Endothelial cell (in vitro differentiated cells): ENCODE results near the gene PLEKHM1. TPM values are rescaled to one million over a fixed set of nuclear protein-coding genes. Genes with fewer than 3 reads are reported as not detected.
A peak's percentile ranks its signal among the peaks of the same experiment; 100 is the strongest.
"Not testable (repeated sequence)": the region's sequence is repeated elsewhere in the genome, so short reads cannot be mapped to it uniquely, and the experiment has no call there.

ENCODE experiments used
- DNase-seq: peaks from one replicate; pipeline ENCODE4 v3.0.0; 2021; ENCODE audit warnings: low spot score
- H3K27ac Mint-ChIP-seq: one replicate; pipeline ENCODE4 v1.8.0; 2021; ENCODE audit warnings: mixed read lengths, inconsistent platforms; ENCODE audit not compliant: unreplicated experiment
- H3K27me3 Mint-ChIP-seq: one replicate; pipeline ENCODE4 v1.8.0; 2021; ENCODE audit warnings: mild to moderate bottlenecking, moderate library complexity, mixed read lengths, inconsistent platforms; ENCODE audit not compliant: unreplicated experiment
- H3K36me3 Mint-ChIP-seq: one replicate; pipeline ENCODE4 v1.8.0; 2021; ENCODE audit warnings: mild to moderate bottlenecking, low read depth, mixed read lengths, inconsistent platforms; ENCODE audit not compliant: unreplicated experiment
- H3K4me1 Mint-ChIP-seq: one replicate; pipeline ENCODE4 v1.8.0; 2021; ENCODE audit warnings: mild to moderate bottlenecking, mixed read lengths, inconsistent platforms; ENCODE audit not compliant: unreplicated experiment
- H3K4me3 Mint-ChIP-seq: one replicate; pipeline ENCODE4 v1.8.0; 2021; ENCODE audit warnings: mild to moderate bottlenecking, mixed read lengths, inconsistent platforms; ENCODE audit not compliant: unreplicated experiment
- H3K9me3 Mint-ChIP-seq: one replicate; pipeline ENCODE4 v1.8.0; 2021; ENCODE audit warnings: mixed read lengths, inconsistent platforms; ENCODE audit not compliant: unreplicated experiment
- total RNA-seq: library from RNA; stranded (reverse); fragmentation: NEBNext Ultra II Directional; extraction: Animal tissue kit (Norgen Biotek cat#: 25700); gene quantifications from one replicate; pipeline ENCODE4 v1.2.1, GENCODE V29; 2021; ENCODE audit not compliant: unreplicated experiment

PLEKHM1 gene
- total RNA-seq, 1 donor from 2014 or later, result 46.6 TPM

DNA sequence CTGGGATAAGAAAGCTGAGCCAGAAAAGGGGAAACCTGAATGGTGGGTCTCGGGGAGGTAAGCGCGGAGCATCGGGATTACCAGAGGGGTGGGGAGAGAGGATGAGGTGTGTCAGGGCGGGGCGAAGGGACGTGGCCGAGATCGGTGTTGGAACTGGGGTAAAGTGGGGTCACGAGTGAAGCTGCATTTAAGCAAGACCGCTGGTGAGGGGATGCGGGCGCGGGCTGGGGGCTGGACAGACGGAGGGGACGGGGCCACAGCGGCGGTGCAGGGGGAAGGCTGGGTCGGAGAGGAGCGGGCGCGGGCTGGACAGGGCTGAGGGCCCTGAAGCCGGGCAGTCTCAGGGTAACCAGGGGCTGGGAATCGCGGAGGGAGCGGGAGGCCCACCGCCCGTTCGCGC lies 323 bp downstream of the PLEKHM1 start:
- H3K27ac Mint-ChIP-seq, result peak overlapping the region; percentile 68
- H3K4me1 Mint-ChIP-seq, result peaks cover 13% of the 10 kb centered on the region
- not testable (repeated sequence) for H3K9me3 Mint-ChIP-seq, H3K27me3 Mint-ChIP-seq, H3K36me3 Mint-ChIP-seq, DNase-seq
- peak overlapping the region; percentile 91 for H3K4me3 Mint-ChIP-seq

DNA sequence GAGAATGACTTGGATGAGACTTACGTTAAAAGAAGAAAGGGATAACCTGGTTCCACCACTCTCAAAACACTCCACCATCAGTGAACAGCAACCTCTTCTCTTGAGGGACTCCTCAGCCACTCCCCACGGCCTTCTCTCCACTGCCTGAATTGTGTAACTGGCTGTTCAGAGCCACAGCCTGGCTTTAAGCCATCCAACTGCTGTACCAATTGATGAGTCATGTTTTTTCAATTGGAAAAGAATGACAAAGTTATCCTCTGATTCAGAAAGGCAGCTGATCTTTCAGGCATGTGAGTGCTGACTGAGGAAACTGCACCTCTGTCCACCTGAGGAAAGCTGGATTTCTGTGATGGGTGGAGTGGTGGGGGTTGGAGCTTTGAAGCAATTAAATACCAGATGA lies 2.8 kb downstream of the PLEKHM1 start:
- H3K4me1 Mint-ChIP-seq, result peaks cover 27% of the 10 kb centered on the region
- H3K9me3 Mint-ChIP-seq, H3K27me3 Mint-ChIP-seq, H3K36me3 Mint-ChIP-seq, DNase-seq: not testable (repeated sequence)
- H3K4me3 Mint-ChIP-seq, result peak overlapping the region; percentile 67
- H3K27ac Mint-ChIP-seq, result peak overlapping the region; percentile 30

DNA sequence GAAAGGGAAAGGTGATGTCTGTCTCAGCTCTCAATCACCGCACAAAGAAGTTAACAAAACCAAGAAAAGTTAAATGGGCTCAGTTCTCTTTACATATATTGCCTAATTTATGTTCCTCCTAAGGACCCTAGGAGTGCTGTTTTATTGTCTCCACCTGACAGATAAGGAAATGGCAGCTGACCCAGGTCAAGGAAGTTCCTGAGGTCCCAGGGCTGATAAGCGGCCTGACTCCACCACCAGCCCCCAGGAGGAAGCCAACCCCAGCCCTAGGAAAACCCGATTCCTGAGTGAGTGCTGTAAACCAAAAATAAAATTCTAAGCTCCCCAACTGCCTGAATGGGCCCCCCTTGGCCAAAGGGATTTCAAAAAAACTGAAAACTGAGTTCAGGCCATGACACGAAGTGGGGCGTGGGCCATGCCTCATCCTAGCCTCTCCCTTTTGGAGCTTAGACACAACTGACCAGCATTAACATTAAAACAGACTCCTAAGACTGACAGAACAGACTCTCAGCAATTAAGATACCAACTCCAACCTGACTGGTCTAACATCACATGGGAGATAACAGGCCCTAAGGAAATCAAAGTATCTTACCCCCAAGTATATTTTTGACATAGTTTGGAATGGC lies 6.8 kb downstream of the PLEKHM1 start:
- peaks cover 24% of the 10 kb centered on the region for H3K4me1 Mint-ChIP-seq
- H3K36me3 Mint-ChIP-seq, DNase-seq, H3K27me3 Mint-ChIP-seq, H3K9me3 Mint-ChIP-seq: not testable (repeated sequence)
- peak overlapping the region; percentile 91 for H3K27ac Mint-ChIP-seq
- peak overlapping the region; percentile 23 for H3K4me3 Mint-ChIP-seq

- not testable (repeated sequence) for H3K4me3 Mint-ChIP-seq, H3K27me3 Mint-ChIP-seq, H3K36me3 Mint-ChIP-seq, H3K27ac Mint-ChIP-seq, DNase-seq, H3K9me3 Mint-ChIP-seq
- peaks cover 24% of the 10 kb centered on the region for H3K4me1 Mint-ChIP-seq
These were observed 7.3 kb downstream of the PLEKHM1 start for GRCh38 chr17:45483177-45483576.

DNA sequence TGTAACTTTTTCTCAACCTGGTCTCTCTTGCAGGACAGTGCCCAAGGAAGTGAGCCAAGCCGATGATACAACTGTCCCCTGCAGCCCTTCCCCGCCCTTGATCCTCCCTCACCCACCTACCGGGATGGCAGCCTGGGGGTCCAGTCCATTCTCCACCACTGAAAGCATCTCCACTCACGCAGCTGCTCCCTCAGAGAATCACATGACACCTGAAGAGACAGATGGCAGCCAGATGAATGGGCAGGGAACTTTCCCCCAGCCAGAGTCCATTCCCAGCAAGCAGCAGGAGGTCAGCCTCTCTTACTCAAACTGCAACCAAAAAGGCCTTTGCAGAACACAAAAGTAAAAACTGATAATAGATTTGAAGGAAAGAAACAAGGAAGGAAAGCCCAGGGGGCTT lies 8.2 kb downstream of the PLEKHM1 start:
- peak overlapping the region; percentile 24 for H3K27ac Mint-ChIP-seq
- H3K9me3 Mint-ChIP-seq, DNase-seq, H3K27me3 Mint-ChIP-seq, H3K36me3 Mint-ChIP-seq, H3K4me3 Mint-ChIP-seq: not testable (repeated sequence)
- peaks cover 17% of the 10 kb centered on the region for H3K4me1 Mint-ChIP-seq

DNA sequence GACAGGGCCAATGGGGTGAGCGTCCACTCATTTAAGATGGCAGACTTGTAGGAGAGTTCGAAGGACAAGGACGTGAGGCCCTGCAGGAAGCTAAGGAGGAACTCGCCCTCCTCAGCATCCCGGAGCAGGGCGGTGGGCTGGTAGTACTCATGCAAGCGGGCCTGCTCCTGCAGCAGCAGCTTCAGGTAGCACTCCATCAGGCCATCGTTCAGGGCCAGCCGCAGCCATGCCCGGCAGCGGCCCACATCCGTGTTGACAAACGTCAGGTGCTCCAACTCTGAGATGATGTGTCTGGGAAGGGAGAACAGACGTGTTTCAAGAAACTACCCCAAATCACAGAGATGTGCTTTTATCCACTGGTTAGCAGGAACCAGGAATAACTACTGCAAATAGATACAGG lies 15.1 kb downstream of the PLEKHM1 start:
- DNase-seq, H3K4me3 Mint-ChIP-seq: not testable (repeated sequence)

GRCh38 chr17:45472249-45472648 lies 18.3 kb downstream of the PLEKHM1 start:
- Mint-ChIP-seq H3K27ac (peak overlapping the region; percentile 25), H3K36me3 (peaks cover 11% of the 10 kb centered on the region)
- not testable (repeated sequence) for H3K9me3 Mint-ChIP-seq, DNase-seq, H3K27me3 Mint-ChIP-seq, H3K4me3 Mint-ChIP-seq, H3K4me1 Mint-ChIP-seq

More for the DNA sequence above, 15.1 kb downstream of the PLEKHM1 start:
- H3K27me3 Mint-ChIP-seq, H3K27ac Mint-ChIP-seq, H3K9me3 Mint-ChIP-seq, H3K4me1 Mint-ChIP-seq: not testable (repeated sequence)
- H3K36me3 Mint-ChIP-seq, result peaks cover 16% of the 10 kb centered on the region

- DNase-seq, H3K27me3 Mint-ChIP-seq, H3K4me3 Mint-ChIP-seq, H3K36me3 Mint-ChIP-seq, H3K9me3 Mint-ChIP-seq, H3K27ac Mint-ChIP-seq, H3K4me1 Mint-ChIP-seq: not testable (repeated sequence)
These were observed 21.3 kb downstream of the PLEKHM1 start for GRCh38 chr17:45469204-45469563.

DNA sequence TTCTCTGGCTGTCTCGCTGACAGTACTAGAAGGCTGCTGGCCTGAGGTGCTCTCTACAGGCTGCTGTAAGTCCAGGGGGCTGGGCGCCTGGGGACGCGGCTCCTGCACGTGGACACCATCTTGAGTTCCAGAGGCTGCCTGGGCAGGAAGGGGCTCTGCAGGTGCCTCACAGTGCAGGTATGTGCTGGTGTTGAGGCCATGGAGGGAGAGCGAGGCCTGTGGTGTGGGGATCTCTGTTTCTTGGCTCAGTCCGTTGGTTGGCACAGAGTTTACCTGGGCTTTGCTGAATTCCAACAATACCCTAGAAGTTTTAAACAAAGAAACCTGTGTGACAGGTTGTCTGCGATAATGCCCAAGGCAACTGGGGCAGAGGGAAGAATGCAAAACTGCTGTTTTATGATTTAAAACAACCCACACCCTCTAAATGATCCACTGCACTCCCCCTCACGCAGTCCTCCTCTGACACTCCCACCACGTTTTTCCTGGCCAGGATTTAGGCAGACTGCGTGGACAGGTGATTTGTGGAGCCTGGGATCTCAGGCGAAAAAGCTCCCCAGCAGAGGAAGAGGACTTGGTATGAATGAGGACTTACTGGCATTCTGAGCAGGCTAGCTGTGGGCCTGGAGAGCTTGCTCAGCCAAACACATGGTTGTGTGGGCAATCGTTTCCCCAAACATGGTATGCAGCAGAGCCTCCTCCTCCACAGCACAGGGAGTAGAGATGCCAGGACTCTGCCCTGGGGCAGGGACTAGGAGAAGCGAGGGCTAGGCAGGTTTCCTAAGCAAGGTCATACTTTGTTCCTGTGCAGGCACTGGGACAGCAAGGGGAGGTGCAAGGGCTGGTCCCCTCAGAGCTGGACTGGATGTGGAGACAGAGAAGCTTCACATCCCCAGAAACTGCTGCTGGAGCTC lies 22.0 kb downstream of the PLEKHM1 start:
- H3K27ac Mint-ChIP-seq, H3K9me3 Mint-ChIP-seq, H3K4me3 Mint-ChIP-seq, DNase-seq, H3K27me3 Mint-ChIP-seq, H3K4me1 Mint-ChIP-seq, H3K36me3 Mint-ChIP-seq: not testable (repeated sequence)

DNA sequence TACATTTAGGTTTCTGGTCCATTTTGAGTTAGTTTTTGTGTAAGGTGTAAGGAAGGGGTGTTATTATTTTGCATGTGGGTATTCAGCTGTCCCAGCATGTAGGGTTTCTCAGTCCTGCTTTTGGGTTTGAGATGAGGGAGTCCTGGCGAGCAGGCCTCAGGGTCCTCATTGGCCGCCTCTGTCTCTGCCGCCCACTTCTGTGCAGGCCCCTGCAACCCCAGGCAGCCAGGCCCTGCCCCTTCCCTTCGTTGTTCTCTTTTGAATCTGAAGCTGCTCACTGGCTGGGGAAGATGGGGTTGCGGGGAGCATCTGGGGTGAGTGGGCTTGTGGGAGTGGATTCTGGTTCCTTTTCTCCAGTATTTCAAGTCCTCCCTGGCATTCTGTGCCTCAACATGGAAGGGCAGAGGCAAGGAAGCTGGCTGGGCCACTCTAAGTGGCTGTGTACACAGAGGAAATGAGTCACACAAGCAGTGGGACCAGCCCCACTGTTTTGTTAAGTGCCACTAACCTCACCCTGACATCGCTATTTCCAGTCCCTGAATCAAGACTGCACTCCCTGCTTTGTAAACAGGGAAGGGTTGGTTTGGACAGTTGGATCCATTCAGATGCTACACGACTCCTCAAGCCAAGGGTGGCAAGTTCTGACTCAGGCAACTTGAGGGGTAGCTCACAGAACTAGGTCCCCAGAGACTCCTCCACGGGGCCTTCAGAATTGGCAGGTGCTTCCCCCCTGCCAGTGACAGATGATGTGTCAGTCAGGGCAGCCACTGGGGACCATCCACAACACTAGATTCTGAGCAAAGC lies 28.8 kb downstream of the PLEKHM1 start:
- DNase-seq, result not testable (repeated sequence)

DNA sequence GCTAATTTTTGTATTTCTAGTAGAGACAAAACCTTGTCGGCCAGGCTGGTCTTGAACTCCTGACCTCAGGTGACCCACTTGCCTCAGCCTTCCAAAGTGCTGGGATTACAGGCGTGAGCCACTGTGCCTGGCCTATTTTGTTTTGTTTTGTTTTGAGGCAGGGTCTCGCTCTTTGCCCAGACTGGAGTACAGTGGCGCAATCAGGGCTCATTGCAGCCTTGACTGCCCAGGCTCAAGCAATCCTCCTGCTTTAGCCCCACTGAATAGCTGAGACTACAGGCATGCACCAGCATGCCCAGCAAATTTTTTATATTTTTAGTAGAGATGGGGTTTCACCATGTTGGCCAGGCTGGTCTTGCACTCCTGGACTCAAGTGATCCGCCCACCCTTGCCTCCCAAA lies 30.1 kb downstream of the PLEKHM1 start:
- not testable (repeated sequence) for H3K36me3 Mint-ChIP-seq, H3K9me3 Mint-ChIP-seq, DNase-seq, H3K27ac Mint-ChIP-seq, H3K4me3 Mint-ChIP-seq, H3K27me3 Mint-ChIP-seq, H3K4me1 Mint-ChIP-seq

More for the DNA sequence above, 28.8 kb downstream of the PLEKHM1 start:
- not testable (repeated sequence) for H3K4me1 Mint-ChIP-seq, H3K36me3 Mint-ChIP-seq, H3K27me3 Mint-ChIP-seq, H3K9me3 Mint-ChIP-seq
- Mint-ChIP-seq H3K27ac (peak overlapping the region; percentile 38), H3K4me3 (peak overlapping the region; percentile 65)
